Ovary (tissue), 3 donors: Measurements from ENCODE around the gene SZRD1.

ENCODE experiments used
- CTCF ChIP-seq, 3 donors: fragments of 450-650 bp in 2 of 3; fragments of 200-600 bp in 1 of 3; IDR thresholded peaks; one replicate each; pipeline versions ENCODE4 v1.5.1 to v1.8.0; 2016 to 2022; ENCODE audit warnings: antibody characterized with exemption in 3 of 3, mild to moderate bottlenecking in 1 of 3
- POLR2A ChIP-seq: fragments of 450-650 bp; IDR thresholded peaks from one replicate; pipeline ENCODE4 v1.6.1; 2017; ENCODE audit warnings: antibody characterized with exemption, mild to moderate bottlenecking, moderate library complexity
- donor health status: DM: no; HTN: no; CAD: no.

- no peak for TF ChIP-seq CTCF (IDR thresholded peaks at IDR 0.05)
- no peak for TF ChIP-seq POLR2A
Observed at GRCh38 chr1:16334655-16335340, 32.2 kb upstream of the SZRD1 start.
